Renal pelvis (tissue), 12 donors: ENCODE measurements around the gene SDC4. TPM values are rescaled to one million over a fixed set of nuclear protein-coding genes. Genes with fewer than 3 reads are reported as not detected.

Experiments used
- DNase-seq: peaks from one replicate; pipeline ENCODE4 v3.0.0-alpha.2; 2013
- long read RNA-seq, 16 experiments: transcript quantifications; one replicate each; lab custom pipeline, GENCODE V29; 2026
- polyA plus RNA-seq, 3 donors: library from polyadenylated mRNA; unstranded; fragments of 120-200 nt; gene quantifications; one replicate each; pipeline ENCODE4 v1.2.1, GENCODE V29; 2013; ENCODE audit not compliant: insufficient read length in 3 of 3

SDC4 gene, protein sequence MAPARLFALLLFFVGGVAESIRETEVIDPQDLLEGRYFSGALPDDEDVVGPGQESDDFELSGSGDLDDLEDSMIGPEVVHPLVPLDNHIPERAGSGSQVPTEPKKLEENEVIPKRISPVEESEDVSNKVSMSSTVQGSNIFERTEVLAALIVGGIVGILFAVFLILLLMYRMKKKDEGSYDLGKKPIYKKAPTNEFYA
- polyA plus RNA-seq, result 100 to 1,000 TPM; 136 to 187 (median 157) TPM
- long read RNA-seq, donor 1, transcript SDC4-201 (5 exons, 2,613 nt), result major isoform, 32 of 406 reads
- long read RNA-seq, donor 1, partial matches to known transcripts, result 374 of 406 reads
- long read RNA-seq, donor 1, other reads (novel, unspliced or antisense), result 0 of 406 reads
- long read RNA-seq, donor 2, transcript SDC4-201 (5 exons, 2,613 nt), result major isoform, 43 of 43 reads
- long read RNA-seq, donor 2, partial matches to known transcripts, result 0 of 43 reads
- long read RNA-seq, donor 2, other reads (novel, unspliced or antisense), result 0 of 43 reads
- long read RNA-seq, donor 3, transcript SDC4-201 (5 exons, 2,613 nt), result major isoform, 55 of 55 reads
- long read RNA-seq, donor 3, partial matches to known transcripts, result 0 of 55 reads
- long read RNA-seq, donor 3, other reads (novel, unspliced or antisense), result 0 of 55 reads
- long read RNA-seq, donor 4, transcript SDC4-201 (5 exons, 2,613 nt), result major isoform, 47 of 52 reads
- long read RNA-seq, donor 4, partial matches to known transcripts, result 5 of 52 reads
- long read RNA-seq, donor 4, other reads (novel, unspliced or antisense), result 0 of 52 reads
- long read RNA-seq, donor 5, transcript SDC4-201 (5 exons, 2,613 nt), result major isoform, 20 of 20 reads
- long read RNA-seq, donor 5, partial matches to known transcripts, result 0 of 20 reads
- long read RNA-seq, donor 5, other reads (novel, unspliced or antisense), result 0 of 20 reads
- long read RNA-seq, donor 6, transcript SDC4-201 (5 exons, 2,613 nt), result major isoform, 26 of 103 reads
- long read RNA-seq, donor 6, partial matches to known transcripts, result 51 of 103 reads
- long read RNA-seq, donor 6, other reads (novel, unspliced or antisense), result 26 of 103 reads
- long read RNA-seq, donor 7, transcript SDC4-201 (5 exons, 2,613 nt), result major isoform, 59 of 59 reads
- long read RNA-seq, donor 7, partial matches to known transcripts, result 0 of 59 reads
- long read RNA-seq, donor 7, other reads (novel, unspliced or antisense), result 0 of 59 reads
- long read RNA-seq, donor 8, transcript SDC4-201 (5 exons, 2,613 nt), result major isoform, 5 of 5 reads
- long read RNA-seq, donor 8, partial matches to known transcripts, result 0 of 5 reads
- long read RNA-seq, donor 8, other reads (novel, unspliced or antisense), result 0 of 5 reads
- long read RNA-seq, donor 9, transcript SDC4-201 (5 exons, 2,613 nt), result major isoform, 58 of 64 reads
- long read RNA-seq, donor 9, partial matches to known transcripts, result 6 of 64 reads
- long read RNA-seq, donor 9, other reads (novel, unspliced or antisense), result 0 of 64 reads
- long read RNA-seq, donor 10, transcript SDC4-201 (5 exons, 2,613 nt), result major isoform, 30 of 36 reads
- long read RNA-seq, donor 10, partial matches to known transcripts, result 6 of 36 reads
- long read RNA-seq, donor 10, other reads (novel, unspliced or antisense), result 0 of 36 reads
- long read RNA-seq, donor 11, transcript SDC4-201 (5 exons, 2,613 nt), result major isoform, 25 of 25 reads
- long read RNA-seq, donor 11, partial matches to known transcripts, result 0 of 25 reads
- long read RNA-seq, donor 11, other reads (novel, unspliced or antisense), result 0 of 25 reads
- long read RNA-seq, donor 12, transcript SDC4-201 (5 exons, 2,613 nt), result major isoform, 59 of 64 reads
- long read RNA-seq, donor 12, partial matches to known transcripts, result 5 of 64 reads
- long read RNA-seq, donor 12, other reads (novel, unspliced or antisense), result 0 of 64 reads
- long read RNA-seq, donor 13, transcript SDC4-201 (5 exons, 2,613 nt), result major isoform, 24 of 24 reads
- long read RNA-seq, donor 13, partial matches to known transcripts, result 0 of 24 reads
- long read RNA-seq, donor 13, other reads (novel, unspliced or antisense), result 0 of 24 reads
- long read RNA-seq, donor 14, transcript SDC4-201 (5 exons, 2,613 nt), result major isoform, 70 of 75 reads
- long read RNA-seq, donor 14, partial matches to known transcripts, result 5 of 75 reads
- long read RNA-seq, donor 14, other reads (novel, unspliced or antisense), result 0 of 75 reads
- long read RNA-seq, donor 15, transcript SDC4-201 (5 exons, 2,613 nt), result major isoform, 32 of 32 reads
- long read RNA-seq, donor 15, partial matches to known transcripts, result 0 of 32 reads
- long read RNA-seq, donor 15, other reads (novel, unspliced or antisense), result 0 of 32 reads
- long read RNA-seq, donor 16, transcript SDC4-201 (5 exons, 2,613 nt), result major isoform, 60 of 186 reads
- long read RNA-seq, donor 16, partial matches to known transcripts, result 74 of 186 reads
- long read RNA-seq, donor 16, other reads (novel, unspliced or antisense), result 52 of 186 reads

- DNase-seq, result no peak
These were observed at the start of gene SDC4 for GRCh38 chr20:45347936-45348778. Gene SDC4 (minus strand): TSS chr20:45348424. CDS start chr20:45348384, 40 bp downstream.

DNA sequence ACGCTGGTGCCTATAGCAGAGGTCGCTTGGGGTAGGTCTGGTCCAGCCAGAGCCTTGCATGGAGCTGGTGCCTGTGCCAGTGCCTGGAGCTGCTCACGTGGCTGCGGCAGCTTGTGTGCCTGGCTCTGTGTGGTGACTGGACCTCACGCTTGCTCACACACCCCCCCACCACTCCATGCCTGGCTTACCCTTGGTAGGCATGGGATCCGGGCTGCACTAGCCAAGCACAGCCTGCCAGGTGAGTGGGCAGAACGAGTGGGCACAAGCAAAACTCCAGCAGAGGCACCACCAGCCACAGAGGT lies 46.8 kb upstream of the SDC4 start:
- DNase-seq, result no peak

DNA sequence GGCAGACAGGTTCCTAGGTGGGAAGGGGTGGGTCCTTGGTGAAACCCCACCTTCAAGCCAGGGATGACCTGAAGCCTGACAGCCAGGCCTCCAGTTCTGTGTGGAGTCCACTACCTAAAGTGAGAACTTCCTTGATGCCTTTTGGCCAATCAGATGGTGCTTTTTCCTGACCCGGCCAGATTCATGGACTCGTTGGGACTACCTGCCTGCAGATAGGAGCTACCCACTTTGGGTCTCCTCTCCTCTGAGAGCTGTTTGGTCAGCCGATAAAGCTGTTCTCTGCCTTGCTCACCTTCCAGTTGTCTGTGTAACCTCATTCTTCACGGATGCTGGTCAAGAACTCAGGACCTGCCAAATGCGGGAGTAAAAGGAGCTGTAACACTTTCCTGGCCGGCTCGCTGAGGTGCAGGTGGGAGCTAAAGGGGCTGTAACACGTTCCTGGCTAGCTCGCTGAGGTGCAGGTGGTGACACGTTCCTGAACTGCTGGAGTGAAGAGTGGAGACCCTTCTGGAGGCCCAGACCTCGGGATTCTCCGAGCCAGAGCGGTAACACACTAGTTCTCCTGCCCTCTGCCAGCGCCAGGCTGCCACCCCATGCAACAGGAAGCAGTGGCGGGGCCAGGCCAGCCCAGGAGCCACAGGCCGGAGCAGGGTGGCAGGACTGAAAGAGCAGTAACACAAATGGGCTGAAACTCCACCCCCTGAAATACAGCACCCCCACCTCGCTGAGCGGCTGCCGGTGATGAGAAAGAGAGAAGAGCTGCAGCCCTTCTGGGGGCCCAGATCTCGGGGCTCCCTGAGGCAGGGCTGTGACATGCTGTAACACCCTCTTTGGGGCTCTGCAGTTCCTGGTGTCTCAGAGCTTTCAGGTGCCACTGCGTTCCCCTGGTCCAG lies 46.2 kb upstream of the SDC4 start:
- no peak for DNase-seq

GRCh38 chr20:45392733-45393132 lies 44.5 kb upstream of the SDC4 start:
- DNase-seq, result no peak

- no peak for DNase-seq
These were observed 43.3 kb upstream of the SDC4 start for GRCh38 chr20:45391559-45391958.

GRCh38 chr20:45390931-45391330 lies 42.7 kb upstream of the SDC4 start:
- DNase-seq, result no peak

GRCh38 chr20:45387274-45387673 lies 39.0 kb upstream of the SDC4 start:
- no peak for DNase-seq

GRCh38 chr20:45378191-45378590 lies 30.0 kb upstream of the SDC4 start, which contains the start of gene TP53TG5:
Gene TP53TG5 (minus strand): TSS chr20:45378325. CDS start chr20:45378236, 89 bp downstream.
- DNase-seq, result no peak

DNA sequence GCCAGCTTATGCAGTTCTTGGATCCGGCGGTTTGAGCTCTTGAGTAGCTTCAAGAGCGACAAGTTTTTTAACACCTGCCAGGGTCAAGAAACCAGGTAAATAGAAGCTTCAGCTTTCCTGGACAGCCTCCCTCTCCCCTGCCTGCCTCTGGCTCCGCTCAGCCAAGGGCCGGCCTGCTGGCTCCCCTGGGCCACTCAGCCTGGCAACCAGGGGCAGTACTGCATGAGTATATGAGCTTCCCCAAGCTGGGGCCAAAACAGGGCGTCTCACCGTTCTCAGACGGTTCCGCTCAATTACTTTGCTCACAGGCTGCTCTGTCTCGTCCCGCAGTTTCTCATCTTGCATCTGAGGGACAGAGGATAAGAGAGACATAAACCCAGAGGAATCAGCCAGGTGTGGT lies 29.0 kb upstream of the SDC4 start:
- DNase-seq, result peak; percentile 71

GRCh38 chr20:45374966-45375365 lies 26.7 kb upstream of the SDC4 start:
- no peak for DNase-seq

GRCh38 chr20:45374101-45374467 lies 25.9 kb upstream of the SDC4 start:
- no peak for DNase-seq

DNA sequence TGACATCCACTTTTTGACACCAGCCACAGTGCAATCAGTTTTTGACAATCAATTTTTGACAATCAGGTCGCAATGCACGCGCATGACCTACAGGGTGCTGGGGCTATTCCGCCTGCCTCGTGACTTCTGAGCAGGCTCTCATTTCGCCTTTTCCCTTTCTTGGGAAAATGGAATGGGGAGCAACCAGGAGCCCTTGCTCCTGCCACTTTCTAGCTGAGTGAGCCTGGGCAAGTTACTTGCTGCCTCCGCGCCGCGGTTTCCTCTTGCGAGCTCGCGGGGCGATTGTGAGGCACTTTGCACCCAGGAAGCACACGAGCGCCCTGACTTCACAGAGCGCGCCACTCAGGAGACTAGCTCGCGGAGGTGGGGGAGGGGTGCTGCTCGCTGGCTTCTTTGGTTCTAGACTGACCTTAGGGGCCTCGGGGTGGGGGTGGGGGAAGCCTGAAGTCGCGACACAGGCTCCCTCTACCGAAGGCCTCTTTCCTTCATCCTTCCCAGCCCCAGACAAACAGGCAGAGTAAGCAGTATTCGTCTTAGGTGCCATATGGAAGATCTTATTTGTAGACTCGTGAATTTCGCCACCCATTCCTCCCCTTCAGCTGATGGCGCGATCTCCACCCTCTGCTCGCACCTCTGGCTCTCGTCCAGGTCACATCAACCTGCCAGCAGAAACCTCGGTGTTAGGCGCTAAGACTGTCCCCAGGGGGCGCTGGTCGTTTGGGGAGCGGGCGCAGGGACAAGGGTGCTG lies 25.3 kb upstream of the SDC4 start:
- DNase-seq, result peak; percentile 82

DNA sequence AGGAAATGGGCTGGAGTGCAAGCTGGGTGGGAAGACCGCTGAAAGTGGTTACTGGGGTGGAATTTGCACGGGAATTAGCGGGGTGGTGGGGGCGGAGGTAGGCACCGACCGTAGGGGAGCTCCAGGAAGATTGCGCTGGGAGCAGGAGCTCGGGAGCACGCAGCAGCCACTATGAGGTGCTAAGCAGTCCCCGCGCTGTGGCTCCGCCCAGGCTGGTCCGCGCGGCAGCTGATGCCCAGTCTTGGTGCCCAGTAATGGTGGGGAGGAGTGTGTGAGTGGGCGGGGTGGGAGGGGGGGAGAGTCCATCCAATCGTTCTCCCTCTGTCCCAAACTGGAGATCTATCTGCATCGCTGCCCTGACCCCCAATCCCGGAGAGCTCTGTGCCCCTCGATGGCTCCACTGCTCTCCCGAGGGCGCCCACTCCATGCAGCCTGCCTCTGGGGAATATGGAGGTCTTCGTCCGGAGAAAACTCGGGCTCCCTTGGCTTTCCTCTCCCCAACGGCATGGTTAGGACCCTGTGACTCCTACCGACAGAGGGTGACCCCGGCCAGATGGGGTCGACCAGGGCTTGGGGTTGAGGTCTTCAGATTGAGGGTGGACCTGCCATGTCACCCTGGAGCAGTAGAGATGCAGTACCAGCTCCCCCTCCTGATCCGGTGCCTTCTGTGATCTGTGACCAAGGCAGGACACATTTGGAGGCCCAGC lies 24.6 kb upstream of the SDC4 start:
- no peak for DNase-seq

DNA sequence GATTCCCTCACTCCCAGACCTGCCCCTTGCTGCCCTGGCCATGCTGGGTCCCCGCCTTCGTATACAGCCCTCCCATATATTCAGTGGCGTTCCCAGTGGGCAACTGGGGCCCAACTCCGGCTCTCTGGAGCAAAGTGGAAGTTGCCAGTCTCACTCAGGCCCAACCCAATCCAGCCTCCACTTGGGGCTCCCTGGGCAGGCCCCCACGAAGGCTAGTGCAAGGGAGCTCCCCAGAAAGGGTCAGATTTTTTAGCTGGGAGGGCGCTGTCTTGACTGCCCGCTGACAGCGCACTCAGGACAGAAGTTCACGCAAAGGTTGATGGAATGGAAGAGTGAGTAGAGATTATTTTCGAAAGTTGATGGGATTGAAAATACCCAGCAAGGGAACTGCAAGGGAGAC lies 24.0 kb upstream of the SDC4 start:
- DNase-seq, result no peak

DNA sequence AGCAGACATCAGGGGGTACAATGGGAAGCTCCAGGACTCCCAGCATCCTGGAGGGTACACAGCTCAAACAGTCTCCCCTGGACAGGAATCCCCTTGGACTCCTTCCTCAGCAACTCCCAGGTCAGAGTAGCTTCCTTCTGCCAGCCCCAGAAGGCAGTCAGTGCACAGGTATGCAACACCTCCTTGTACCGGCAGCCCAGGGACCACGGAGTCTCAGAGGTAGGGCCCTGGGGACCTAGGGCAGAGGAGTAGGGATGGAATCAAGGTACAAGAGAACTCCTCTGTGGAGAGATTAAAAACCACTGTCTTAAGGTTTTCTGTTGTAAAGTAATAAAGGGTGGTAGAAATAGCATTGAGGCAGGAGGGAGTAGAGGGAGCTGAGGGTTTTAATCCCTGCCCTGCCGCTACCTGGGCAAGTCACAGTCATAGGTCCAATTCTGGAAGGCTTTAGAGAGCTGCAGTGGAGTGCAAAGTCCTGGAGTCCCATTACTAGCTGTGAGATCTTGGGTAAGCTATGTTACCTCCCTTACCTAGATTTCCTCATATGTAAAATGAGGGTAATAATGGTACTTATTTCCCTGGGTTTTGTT lies 22.4 kb upstream of the SDC4 start:
- DNase-seq, result no peak
